Keratinocyte (primary cell): ENCODE measurements around the gene AGRN. TPM values are rescaled to one million over a fixed set of nuclear protein-coding genes. Genes with fewer than 3 reads are reported as not detected.

Experiments used
- DNase-seq: peaks from one replicate; pipeline ENCODE4 v3.0.0-alpha.2; 2011; ENCODE audit warnings: low read depth, missing footprints, low spot score
- FAIRE-seq: peaks from 2 replicates; lab custom pipeline; 2011; peaks lifted over from hg19 to GRCh38; lab: Jason Lieb, UNC
- H2AFZ ChIP-seq: 2 replicates; pipeline ENCODE4 v1.6.0; 2012; ENCODE audit warnings: low read length, control low read depth, inconsistent platforms; ENCODE audit not compliant: control insufficient read depth
- H3K27ac ChIP-seq: 2 replicates; pipeline ENCODE4 v1.5.1; 2011; ENCODE audit warnings: low read length; ENCODE audit not compliant: control insufficient read depth, insufficient read depth
- H3K27me3 ChIP-seq: 3 replicates; pipeline ENCODE4 v1.6.0; 2011; ENCODE audit warnings: low read length; ENCODE audit not compliant: control insufficient read depth, insufficient read depth; ENCODE audit errors: extremely low read depth
- H3K36me3 ChIP-seq, 2 experiments: 2 replicates in 1 of 2; 3 replicates in 1 of 2; pipeline ENCODE4 v1.5.1; 2011; ENCODE audit warnings: low read length in 2 of 2, mild to moderate bottlenecking in 1 of 2; ENCODE audit not compliant: control insufficient read depth in 2 of 2, insufficient read depth in 2 of 2; ENCODE audit errors: extremely low read depth in 1 of 2
- H3K4me1 ChIP-seq: 3 replicates; pipeline ENCODE4 v1.5.1; 2011; ENCODE audit warnings: low read length; ENCODE audit not compliant: control insufficient read depth, insufficient read depth; ENCODE audit errors: extremely low read depth
- H3K4me2 ChIP-seq: 3 replicates; pipeline ENCODE4 v1.6.0; 2011; ENCODE audit warnings: low read depth, low read length; ENCODE audit not compliant: control insufficient read depth, insufficient read depth; ENCODE audit errors: extremely low read depth
- H3K4me3 ChIP-seq, 3 experiments: fragments of 200-600 bp in 1 of 3; sonication (generic) in 1 of 3; 2 replicates in 2 of 3; 3 replicates in 1 of 3; pipeline ENCODE4 v1.5.1; 2011 to 2016; ENCODE audit warnings: low read length in 3 of 3, mild to moderate bottlenecking in 3 of 3, control low read depth in 2 of 3, inconsistent platforms in 1 of 3, low read depth in 1 of 3, mixed read lengths in 1 of 3, mixed run types in 1 of 3, moderate library complexity in 1 of 3; ENCODE audit not compliant: control insufficient read depth in 2 of 3, insufficient read depth in 2 of 3; ENCODE audit errors: extremely low read depth in 1 of 3
- H3K79me2 ChIP-seq: 2 replicates; pipeline ENCODE4 v1.6.0; 2012; ENCODE audit warnings: low read length; ENCODE audit not compliant: control insufficient read depth, insufficient read depth
- H3K9ac ChIP-seq: 3 replicates; pipeline ENCODE4 v1.6.0; 2011; ENCODE audit warnings: low read length; ENCODE audit not compliant: control insufficient read depth, insufficient read depth; ENCODE audit errors: extremely low read depth
- H3K9me1 ChIP-seq: 3 replicates; pipeline ENCODE4 v1.6.0; 2011; ENCODE audit warnings: low read length; ENCODE audit not compliant: control insufficient read depth, insufficient read depth; ENCODE audit errors: extremely low read depth
- H3K9me3 ChIP-seq: 2 replicates; pipeline ENCODE4 v1.5.1; 2012; ENCODE audit warnings: low read depth, low read length; ENCODE audit not compliant: control insufficient read depth
- H4K20me1 ChIP-seq: 3 replicates; pipeline ENCODE4 v1.6.0; 2011; ENCODE audit warnings: low read length; ENCODE audit not compliant: control insufficient read depth, insufficient read depth; ENCODE audit errors: extremely low read depth
- CTCF ChIP-seq, 3 experiments: IDR thresholded peaks in 1 of 3; conservative IDR thresholded peaks in 1 of 3; optimal IDR thresholded peaks in 1 of 3; 2 replicates in 2 of 3; 3 replicates in 1 of 3; pipeline versions ENCODE3 to v1.5.1; 2011; ENCODE audit warnings: low read length in 3 of 3, mild to moderate bottlenecking in 3 of 3, moderate library complexity in 2 of 3, control low read depth in 1 of 3, inconsistent platforms in 1 of 3; ENCODE audit not compliant: insufficient read depth in 2 of 3; ENCODE audit errors: extremely low read depth in 1 of 3
- EZH2 ChIP-seq: IDR thresholded peaks from one replicate; pipeline ENCODE4 v1.6.1; 2012; ENCODE audit warnings: inconsistent platforms, mild to moderate bottlenecking, low read length, moderate library complexity
- dilution Hi-C: fragments of 300-500 bp; cut with MboI; formaldehyde crosslinking; loops from one replicate; pipeline ENCODE4 v1.7.0; 2020; ENCODE audit warnings: low sequenced_read_pairs; ENCODE audit not compliant: extremely low pct_ligation_motif_present
- polyA plus RNA-seq, 5 experiments: library from polyadenylated mRNA; depleted of rRNA in 3 of 5; stranded (reverse) in 3 of 5; stranded (forward) in 1 of 5; unstranded in 1 of 5; fragments of >200 nt; gene quantifications; 1 replicate in 1 of 5; 2 replicates in 3 of 5; 3 replicates in 1 of 5; pipeline versions ENCODE4 v1.2.1 to v1.2.3, GENCODE V29; 2011 to 2012; ENCODE audit warnings: missing spikeins in 2 of 5, low read depth in 1 of 5, low replicate concordance in 1 of 5

AGRN gene
- polyA plus RNA-seq, 1 donor (not counting 4 experiments of a cell fraction or from before 2014, with no cell fraction given) = 72.4 TPM

GRCh38 chr1:1085171-1085841, 65.4 kb downstream of the AGRN start:
- H3K9me1 ChIP-seq = no peaks in the 10 kb centered on the region
- no peaks in the 10 kb centered on the region for H4K20me1 ChIP-seq
- DNase-seq = no peak
- no peak overlapping the region for H3K4me2 ChIP-seq
- H3K9ac ChIP-seq = no peak overlapping the region
- H3K79me2 ChIP-seq = no peaks in the 10 kb centered on the region
- no peak for FAIRE-seq
- dilution Hi-C loops = no loop called here
- no peaks in the 10 kb centered on the region for H3K9me3 ChIP-seq
- no peak for TF ChIP-seq CTCF (optimal IDR thresholded peaks at IDR 0.05 in 1 of 3, IDR thresholded peaks at IDR 0.05 in 1 of 3, conservative IDR thresholded peaks at IDR 0.05 in 1 of 3; ENCODE audit: extremely low read depth in 1 of 3, insufficient read depth in 2 of 3, low read length in 3 of 3)
- no peak for TF ChIP-seq EZH2
- no peak overlapping the region for H3K4me3 ChIP-seq
- peaks cover 1% of the 10 kb centered on the region for H3K4me1 ChIP-seq
- H2AFZ ChIP-seq = no peak overlapping the region
- peaks cover 0 to 6% of the 10 kb centered on the region in 2 experiments for H3K36me3 ChIP-seq
- H3K27ac ChIP-seq = no peak overlapping the region
- H3K27me3 ChIP-seq = no peaks in the 10 kb centered on the region

- H3K36me3 ChIP-seq = peaks cover 0 to 6% of the 10 kb centered on the region in 2 experiments
- H3K4me2 ChIP-seq = no peak overlapping the region
- TF ChIP-seq CTCF (optimal IDR thresholded peaks at IDR 0.05 in 1 of 3, IDR thresholded peaks at IDR 0.05 in 1 of 3, conservative IDR thresholded peaks at IDR 0.05 in 1 of 3; ENCODE audit: extremely low read depth in 1 of 3, insufficient read depth in 2 of 3, low read length in 3 of 3) (no peak), EZH2 (no peak)
- H3K9me1 ChIP-seq = no peaks in the 10 kb centered on the region
- no peak overlapping the region for H2AFZ ChIP-seq
- H4K20me1 ChIP-seq = no peaks in the 10 kb centered on the region
- no peak overlapping the region for H3K27ac ChIP-seq
- H3K79me2 ChIP-seq = no peaks in the 10 kb centered on the region
- no peaks in the 10 kb centered on the region for H3K27me3 ChIP-seq
- no peaks in the 10 kb centered on the region for H3K9me3 ChIP-seq
- dilution Hi-C loops = no loop called here
- no peak overlapping the region for H3K9ac ChIP-seq
- FAIRE-seq (no peak), DNase-seq (no peak)
- no peak overlapping the region for H3K4me3 ChIP-seq
- H3K4me1 ChIP-seq = no peaks in the 10 kb centered on the region
Measured at GRCh38 chr1:1085911-1086841, 66.3 kb downstream of the AGRN start.
